ENCODE measurements around the gene AUTS2.

- TF ChIP-seq SIN3A (IDR thresholded peaks at IDR 0.05; ENCODE audit: borderline replicate concordance, insufficient read depth, low read depth, low read length) (no peak), POLR2AphosphoS5 (IDR thresholded peaks at IDR 0.05; ENCODE audit: low read depth, low read length) (no peak), CTCF (IDR thresholded peaks at IDR 0.05) (no peak), TCF7L2 (IDR thresholded peaks at IDR 0.05; ENCODE audit: low read depth, low read length) (no peak)
Measured at GRCh38 chr7:69600710-69601519, 2.6 kb downstream of the AUTS2 start.

All from Panc1 (cell line).